Neural progenitor cell (in vitro differentiated cells): Measurements from ENCODE around the gene COTL1.

ENCODE experiments used
- CTCF ChIP-seq: fragments of 200-600 bp; sonication (generic); IDR thresholded peaks from 2 replicates; pipeline ENCODE4 v1.5.1; 2017; ENCODE audit warnings: antibody characterized with exemption, mild to moderate bottlenecking
- EZH2 ChIP-seq: fragments of 200-600 bp; sonication (generic); IDR thresholded peaks from 2 replicates; pipeline ENCODE4 v1.6.1; 2017; ENCODE audit warnings: antibody characterized with exemption, mild to moderate bottlenecking, moderate library complexity
- EZH2phosphoT487 ChIP-seq: fragments of 200-600 bp; sonication (generic); IDR thresholded peaks from 2 replicates; pipeline ENCODE4 v1.6.1; 2017; ENCODE audit warnings: antibody characterized with exemption

- no peak for TF ChIP-seq CTCF
- no peak for TF ChIP-seq EZH2phosphoT487
- TF ChIP-seq EZH2, result no peak
Observed at GRCh38 chr16:84607061-84607460, 10.8 kb downstream of the COTL1 start.
